Stimulated activated CD4-positive, alpha-beta T cell treated with anti-CD3 and anti-CD28 coated beads, Interleukin-15, amount 100 ng/mL, for 1 hour (primary cell): ENCODE results near the gene OSM.

ENCODE experiments used
- DNase-seq, 2 donors: peaks; one replicate each; pipeline ENCODE4 v3.0.0-alpha.2; 2020; ENCODE audit warnings: low read depth in 1 of 2, low spot score in 1 of 2

OSM gene

DNA sequence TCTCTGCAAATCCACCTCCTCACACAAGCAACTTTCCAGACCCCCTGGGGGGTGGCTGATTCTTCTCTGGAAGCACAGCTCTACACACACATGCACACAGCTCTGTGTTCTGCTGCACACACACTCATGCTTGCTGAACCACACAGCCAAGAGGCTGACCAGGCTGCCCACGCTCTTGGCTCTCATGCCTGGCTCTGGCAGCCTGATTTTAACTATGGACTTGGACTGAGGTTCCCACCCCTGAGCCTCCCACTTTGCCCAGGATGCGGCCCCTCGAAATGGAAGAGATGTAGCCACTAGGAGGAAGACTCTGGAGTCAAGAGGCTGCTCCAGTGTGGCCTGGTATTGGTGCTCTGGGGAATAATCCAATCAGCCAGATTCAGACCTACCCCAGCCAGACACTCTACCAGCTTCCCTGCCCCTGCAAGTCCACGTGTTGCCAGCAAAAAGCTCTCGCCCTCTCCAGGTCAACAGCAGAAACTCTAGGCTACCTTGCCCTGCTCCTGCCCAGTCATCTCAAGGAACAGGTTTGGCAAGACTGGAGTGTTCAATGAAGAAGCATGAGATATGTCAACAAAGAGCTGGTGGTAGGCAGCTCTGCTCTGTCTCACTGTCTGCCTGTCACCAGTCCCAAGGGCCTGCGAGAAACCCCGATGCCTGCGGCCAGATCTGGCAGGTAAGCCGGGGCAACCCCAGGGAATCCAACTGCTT lies 31.5 kb upstream of the OSM start:
- no peak for DNase-seq

DNA sequence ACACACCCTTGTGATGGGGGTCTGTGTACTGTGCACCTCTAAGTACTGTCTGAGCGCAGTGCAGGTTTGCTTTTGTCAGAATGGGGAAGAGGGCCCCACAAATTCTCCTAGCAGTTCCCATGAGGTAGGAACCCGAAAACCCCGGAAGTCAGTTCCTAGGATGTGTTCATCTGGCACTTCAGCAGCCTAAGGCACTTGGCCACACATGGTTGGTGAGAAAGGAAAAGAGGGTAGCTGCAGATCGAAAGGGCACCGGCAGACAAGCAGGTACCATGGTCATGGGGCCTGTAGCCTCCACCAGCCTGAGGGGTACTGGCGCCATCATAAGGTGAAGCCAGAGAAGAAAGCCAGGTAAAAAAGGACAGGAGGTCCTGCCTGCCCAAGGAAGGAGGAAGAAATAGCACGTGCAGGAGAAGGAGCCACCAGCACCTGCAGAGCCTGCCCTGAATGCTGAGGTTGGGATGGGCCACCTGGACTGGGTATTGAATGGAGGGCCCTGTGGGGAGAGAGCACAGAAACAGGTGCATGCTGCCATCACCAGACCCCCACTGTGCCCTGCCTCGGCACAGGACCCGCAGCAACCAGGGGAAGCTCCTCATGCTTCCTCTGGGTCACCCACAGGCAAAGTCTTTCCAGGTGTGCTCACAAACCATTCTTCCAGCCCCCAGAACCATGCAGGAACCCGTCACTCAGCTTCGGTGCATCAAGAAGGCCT lies 30.8 kb upstream of the OSM start:
- no peak for DNase-seq

DNA sequence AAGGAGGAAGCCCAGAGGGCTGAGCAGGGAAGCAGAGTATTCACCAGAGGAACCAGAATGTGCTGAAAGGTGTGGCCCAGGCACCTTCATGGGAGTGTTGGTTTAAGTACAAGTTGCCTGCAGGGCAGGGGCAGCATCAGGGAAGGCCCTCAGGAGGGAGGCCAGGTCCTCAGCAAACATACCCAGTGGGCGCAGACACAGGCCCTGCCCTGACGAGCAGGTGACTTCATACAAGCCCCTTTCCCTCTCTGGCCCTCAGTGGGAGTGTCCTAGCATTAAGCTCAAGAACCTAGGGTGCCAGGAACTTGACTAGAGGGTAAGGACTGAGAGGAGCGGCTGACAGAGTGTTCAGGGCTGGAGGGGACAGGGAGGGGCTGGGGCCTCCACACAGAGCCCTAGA lies 30.2 kb upstream of the OSM start:
- DNase-seq: no peak

DNA sequence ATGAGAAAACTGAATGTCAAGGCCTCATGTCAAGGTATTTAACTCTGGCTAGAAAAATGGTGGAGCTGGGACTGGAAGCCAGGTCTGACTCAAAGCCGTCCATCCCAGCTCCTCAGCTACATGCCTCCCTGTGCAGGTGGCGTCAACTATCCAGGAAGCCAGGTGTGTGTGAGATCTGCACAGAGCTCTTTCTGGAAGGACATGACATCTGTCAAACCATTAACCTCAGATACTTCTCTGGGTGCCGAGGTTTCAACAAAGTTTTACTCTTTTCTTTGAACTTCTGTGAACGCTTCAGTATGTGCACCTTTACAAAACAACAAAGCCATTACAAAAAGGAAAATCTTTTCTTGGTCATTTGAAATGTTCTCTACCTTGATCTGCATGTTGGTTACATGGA lies 29.7 kb upstream of the OSM start:
- DNase-seq: no peak

DNA sequence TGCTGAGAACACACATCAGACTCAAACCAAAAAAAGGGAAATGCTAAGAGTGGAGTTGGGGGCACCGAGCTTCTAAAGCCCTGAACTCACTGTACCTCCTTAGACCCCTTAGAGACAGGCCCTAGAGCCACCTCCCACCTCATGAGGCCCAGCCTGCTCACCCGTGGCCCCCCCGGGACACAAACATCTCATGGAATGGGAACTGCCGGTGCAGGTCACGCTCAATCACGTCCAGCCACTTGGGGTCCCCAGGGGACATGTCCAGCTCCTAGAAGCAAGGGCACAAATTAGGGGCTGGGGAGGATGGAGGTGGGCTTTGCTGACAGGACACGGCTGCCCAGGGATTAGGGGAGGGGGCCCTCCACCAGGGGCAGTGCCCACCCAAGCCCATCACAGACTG lies 28.9 kb upstream of the OSM start:
- no peak for DNase-seq

DNA sequence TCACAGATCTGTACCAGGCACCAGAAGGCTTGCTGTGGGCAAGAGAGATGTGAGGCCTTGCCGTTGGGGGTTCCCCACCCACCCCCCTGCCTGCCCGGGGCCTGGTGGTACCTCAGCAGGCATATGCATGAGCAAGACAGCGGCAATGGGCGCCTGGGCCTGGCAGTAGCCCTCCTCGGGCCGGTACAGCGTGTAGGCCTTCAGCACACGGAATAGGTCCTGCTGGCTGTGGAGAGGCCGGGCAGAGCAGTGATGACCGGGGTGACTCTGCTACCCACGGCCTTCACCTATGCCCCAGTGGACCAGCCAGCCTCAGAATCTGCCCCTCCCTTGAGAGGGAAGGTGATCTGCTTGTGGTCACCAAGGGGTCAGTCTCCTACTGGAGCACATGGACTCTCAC lies 28.2 kb upstream of the OSM start:
- no peak for DNase-seq

DNA sequence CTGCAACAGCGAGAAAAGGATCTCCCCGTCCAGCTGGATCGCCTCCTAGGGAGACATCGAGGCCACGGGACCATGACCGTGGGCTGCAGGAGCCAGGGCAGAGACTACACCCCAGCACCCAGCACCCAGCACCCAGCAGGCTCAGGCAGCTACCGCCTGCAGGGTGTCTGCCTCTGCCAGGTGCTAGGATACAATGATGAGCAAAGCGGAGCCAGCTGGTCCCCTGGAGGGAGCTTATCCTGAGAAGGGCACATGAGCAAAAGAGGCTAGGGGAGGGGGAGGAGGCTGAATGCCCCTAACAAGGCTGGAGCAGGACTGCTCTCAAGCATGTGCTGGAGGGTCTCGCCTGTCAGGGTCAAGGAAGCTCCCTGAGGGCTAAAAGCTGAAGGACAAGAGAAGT lies 27.4 kb upstream of the OSM start:
- DNase-seq: no peak

DNA sequence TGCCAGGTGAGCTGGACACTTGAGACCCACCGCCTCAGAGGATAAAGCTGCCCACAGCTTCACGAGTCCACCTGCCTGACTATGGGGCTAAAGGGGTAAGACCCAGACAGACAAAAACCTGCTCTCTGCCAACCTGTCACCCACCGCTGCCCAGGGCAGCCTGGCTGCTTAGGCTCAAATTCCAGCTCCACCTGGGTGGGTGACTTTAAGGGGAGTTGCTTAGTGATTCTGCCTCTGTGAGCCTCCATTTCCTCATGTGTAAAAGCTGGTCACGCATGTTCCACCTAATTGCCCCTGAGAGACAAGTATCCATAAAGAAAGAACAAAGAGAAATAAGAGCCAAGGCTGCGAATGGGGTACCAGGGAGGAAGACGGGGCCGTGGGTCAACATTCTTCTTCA lies 26.4 kb upstream of the OSM start:
- no peak for DNase-seq

DNA sequence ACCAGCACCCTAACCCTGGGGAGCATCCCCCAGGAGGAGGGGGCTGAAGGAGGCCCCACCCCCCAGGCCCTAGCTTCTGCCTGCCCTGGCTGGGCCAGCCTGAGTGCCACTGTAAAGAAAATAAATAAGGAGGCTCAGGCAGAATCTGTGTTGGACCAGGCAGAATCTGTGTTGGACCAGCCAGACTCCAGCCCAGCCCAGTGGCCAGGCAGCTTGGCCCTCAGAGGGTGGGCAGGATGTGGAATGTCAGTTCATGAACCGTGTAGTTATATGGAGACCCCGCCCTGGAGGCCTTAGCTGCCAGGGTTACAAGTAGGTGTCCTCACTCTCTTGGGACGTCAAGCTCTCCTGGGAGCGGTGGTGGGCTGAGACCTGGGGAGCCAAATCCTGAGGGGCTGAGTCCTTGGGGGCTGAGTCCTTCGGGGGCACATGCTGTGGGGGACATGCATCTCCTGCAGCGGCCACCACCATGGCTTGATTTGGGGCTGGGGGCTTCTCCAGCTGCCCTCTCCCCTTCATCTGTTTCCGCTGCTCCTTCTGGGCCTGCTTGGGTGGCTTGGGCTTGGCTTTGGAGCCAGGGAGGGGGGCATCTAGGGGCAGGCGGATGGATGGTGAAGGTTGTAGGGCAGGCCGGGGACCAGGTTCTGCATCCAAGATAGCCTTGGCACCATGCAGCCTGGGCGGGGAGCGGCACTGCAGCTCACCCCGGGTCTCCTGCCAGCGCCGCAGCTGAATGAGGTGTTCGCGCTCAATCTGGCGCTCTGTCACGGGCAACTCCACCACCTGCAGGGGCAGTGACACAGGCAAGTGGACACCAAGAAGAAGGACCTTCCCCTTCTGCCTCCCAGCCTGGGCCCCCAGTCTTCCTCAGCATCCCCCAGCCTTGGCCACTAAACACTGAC lies 25.7 kb upstream of the OSM start:
- no peak for DNase-seq

DNA sequence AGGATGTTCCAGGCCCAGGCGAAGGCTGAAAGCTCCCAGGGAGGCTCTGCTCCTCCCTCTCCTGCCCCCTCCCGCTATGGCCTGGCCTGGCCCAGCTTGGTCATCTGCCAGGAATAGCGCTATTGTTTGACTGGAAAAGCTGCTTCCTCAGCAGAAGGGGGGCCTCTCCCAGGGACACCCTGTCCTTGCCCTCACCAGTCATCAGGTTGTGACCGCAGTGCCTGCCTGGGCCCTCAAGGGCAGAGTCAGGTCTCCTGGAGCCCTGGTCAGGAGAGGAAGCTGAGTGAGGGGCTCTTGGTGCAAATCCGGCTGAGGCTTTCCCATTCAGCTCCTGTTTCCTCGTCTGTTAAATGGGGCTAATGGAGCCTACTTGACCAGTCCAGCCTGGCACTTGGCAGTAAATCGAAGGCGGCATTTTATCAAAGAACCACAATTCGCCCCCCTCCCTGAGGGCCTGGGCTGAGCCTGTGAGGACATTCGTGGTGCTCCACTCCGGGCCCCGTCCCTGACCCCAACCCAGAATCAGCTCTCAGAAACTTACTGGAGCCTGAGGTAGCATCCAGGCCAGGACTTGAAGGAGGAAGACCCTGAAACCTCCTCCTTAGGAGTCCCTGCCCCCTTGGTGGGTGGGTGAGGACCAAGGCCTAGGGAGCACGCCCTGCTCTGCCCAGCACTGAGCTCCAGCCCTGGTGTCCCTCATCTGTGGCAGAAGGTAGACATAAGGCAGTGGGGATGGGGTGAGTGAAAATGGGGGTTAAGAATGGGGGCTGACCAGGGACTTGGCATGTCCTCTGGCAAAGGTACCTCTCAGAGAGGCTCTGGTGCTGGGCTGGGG lies 24.6 kb upstream of the OSM start:
- DNase-seq: no peak

DNA sequence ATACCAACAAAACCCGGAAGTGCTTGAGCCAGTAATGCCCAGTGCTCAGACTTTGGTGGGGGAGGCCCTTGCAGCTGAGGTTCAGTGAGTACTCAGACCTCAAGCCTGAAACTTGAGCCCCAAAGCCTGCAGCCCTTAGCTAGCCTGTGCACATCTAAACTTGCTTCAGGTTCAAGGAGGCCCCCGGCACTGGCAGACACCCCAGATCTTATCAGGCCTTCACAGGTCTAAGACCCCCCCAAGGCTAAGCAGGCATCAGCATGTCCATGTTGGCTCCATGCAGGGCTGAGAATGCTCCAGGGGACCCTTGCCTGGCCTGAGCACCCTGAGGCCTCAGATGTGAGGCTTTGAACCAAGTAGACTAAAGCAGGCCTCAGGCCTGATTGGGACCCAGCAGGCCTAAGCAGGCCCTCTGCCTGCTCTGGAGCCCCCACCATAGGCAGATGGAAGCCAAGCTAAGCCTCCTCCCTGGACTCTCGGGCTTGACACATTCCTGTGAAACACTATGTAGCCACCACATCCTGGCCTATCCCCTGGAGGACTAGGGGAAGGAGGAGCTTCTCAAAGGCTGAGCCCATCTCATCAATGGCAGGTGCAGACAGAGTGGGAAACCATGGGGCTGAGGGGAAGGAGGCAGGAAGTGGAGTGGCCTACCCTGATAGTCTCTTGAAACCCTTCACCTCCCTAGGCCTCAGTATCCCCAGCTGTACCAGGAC lies 23.8 kb upstream of the OSM start:
- DNase-seq: no peak

DNA sequence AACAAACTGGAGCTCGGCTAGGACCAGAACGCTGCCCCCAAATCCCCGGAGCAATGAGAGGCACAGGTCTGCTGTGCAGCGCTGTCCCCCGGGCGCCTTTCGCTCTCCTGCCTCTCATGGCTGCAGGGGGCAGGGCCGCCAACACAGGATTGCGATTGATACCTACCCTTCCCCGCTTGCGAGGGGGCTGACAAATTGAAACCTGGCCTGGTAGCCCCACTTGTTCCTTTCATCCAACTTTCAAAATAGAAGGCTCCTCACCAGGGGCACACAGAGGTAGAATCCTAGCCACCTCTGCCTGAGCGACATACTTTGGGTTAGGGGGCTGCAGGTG lies 23.3 kb upstream of the OSM start:
- DNase-seq: no peak

DNA sequence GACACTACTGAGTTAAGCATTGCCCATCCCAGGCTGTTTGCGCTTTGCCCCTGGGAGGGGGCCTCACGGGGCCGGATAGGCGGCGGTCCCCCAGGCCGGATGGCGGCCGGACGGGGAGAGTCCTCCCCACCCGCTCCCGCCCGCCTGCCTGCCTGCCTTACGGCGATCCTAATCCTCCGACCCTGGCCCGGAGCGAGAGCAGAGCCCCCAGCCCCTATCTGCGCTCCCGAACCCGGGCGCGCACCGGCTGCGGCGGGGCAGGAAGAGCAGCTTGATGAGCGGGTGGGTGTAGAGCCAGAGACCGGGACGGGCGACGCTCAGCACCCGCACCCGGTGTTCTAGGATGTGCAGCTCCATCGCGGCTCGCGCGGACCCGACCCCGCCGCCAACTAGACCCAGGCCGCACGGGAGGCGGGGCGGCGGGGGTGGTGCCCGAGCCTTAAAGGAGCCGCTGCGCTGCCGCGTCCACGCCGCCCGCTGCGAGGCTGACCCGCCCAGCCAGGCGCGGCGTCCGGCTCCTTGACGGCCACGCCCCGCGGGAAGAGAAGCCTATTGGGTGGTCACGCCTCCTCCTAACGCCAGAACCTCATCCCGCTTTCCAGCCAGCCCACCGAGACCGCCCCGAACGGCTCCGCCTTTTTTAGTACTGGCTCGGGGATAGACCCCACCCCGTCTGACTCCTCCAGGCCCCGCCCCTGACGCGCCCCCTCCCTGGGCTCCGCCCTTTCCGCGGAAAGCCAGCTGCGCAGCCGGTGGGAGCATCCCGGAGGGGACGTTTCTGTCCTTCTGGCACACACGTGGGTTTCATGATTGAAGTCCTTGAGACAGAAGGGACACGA lies 22.7 kb upstream of the OSM start, which contains the start of gene CASTOR1:
Gene CASTOR1 (minus strand): TSS at position 365 of the 839 bp plus-strand sequence. CDS start 8 bp downstream, at position 357.
- peak; percentile 75 to 84 for DNase-seq

DNA sequence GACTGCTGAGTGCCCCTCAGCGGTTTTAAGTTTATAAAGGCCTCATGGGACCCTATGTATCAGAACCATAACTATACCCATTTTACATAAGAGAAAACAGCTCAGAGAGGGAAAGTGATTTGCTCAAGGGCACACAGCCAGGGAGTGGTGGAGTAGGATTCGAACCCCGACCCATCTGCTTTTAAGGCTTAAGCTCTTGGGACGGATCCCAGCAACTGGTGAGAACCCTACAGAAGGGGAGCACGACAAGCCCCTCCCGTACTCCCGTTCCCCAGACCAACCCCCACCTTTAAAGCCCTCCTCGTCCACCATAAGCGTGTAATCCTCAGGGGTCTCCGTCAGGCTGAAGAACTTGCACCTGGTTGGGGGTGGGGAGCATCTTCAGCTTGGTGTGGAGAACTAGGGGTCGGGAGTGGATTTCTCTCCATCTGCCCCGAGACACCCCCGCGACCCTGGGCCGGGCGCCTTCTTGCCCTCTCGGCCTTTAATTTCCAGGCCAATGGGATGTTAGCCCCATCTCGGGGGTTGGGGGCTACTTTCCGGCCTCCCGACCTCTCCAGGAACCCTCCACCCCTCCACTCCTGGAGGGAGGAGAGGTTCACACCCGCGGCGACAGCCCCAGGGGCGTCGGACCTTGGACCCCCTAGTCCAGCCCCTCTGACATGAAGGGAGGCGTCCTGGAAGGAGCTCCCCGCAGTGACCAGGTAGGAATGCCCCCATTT lies 21.9 kb upstream of the OSM start:
- DNase-seq: no peak

DNA sequence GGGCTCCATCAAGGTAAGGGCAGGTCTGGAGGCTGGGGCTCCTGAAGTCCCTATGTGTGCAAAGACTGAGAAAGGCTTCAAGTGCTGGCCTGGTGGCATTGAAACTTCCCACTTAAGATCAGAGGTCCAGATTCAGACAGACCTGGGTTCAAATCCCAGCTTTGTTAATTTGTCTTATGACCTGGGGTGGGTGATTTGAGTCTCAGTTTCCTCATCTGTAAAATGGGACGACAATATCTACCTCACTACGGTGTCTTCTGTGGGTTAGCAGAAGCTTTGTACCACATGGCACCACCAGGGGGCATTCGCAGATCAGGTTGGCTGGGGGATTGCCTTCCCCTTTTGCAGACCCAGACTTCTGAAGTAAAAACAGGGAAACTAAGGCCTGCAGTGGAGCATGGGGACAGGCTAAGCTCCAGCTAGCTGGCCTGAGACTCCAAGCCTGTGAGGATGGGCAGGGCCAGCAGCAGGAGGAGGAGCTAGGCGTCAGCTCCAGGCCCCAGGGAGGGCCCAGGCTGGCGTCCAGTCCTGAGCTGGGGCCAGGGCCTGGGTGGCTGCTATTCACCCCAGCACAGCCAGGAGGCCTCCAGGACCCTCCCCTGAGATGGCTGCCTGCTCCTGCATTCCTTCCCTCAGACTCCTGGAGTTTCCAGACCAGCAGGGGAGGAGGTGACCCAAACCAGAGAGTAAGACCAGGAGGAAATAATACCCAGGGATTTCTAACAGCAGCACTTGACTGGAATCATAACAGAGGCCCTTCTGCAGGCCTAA lies 21.2 kb upstream of the OSM start:
- DNase-seq: peak; percentile 80 to 82

DNA sequence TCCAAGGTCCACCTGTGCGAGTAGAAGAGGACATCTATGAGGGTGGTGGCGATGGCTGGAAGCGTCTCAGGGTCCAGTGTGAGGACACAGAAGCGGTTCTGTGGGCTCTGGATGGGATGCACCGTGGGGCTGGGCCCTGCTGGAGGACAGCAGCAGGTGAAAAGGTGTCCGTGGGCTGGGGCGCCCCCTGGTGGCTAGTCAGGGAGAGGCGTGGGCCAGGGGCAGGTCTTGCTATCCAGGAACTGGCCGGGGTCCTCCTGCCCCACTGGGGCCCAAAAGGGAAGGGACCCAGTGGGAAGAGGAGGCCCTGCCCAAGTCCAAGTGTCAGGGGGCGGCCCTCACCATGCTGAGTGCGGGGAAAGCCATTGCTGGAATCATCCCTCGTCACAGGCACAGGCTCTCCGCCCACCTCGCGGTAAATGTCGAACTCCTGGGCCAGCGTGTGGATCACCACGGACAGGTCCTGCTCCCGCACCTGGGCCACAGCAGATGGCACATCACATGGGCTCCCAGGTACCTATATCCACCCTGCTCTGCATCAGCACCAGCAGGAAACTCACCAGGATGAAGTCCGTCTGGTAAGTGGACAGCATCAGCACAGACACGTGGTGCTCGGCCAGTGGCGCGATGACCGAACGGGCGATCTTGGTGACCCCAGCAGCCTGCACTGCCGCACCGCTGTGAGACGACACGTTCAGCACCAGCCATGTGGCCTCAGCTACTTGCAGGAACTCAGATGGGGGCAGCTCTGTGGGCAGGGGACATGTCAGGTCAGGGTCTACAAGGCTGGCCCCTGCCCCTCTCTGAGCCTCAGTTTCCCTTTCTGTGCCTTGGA lies 20.4 kb upstream of the OSM start:
- DNase-seq: peak; percentile 75 to 86

DNA sequence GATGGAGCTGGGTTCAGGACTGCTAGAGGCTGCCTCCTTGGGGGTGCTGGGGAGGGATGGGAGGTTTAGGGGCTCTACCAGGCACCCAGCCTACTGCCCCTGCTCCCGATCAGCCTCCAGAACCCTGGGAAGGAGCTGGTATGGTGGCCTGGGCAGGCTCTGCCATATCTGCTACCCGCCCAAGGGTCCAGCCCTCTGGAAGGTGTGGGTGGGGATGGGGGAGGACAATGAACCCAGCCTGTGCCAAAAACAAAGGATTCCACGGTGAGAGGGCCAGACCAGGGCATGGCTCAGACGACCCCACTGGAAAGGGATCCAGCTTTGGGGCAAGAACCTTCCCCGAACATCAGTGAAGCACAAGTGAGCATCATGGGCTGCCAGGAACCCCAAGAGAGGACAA lies 19.7 kb upstream of the OSM start:
- no peak for DNase-seq
